ENCODE results near the gene SHROOM3.

The SHROOM3 gene

DNA sequence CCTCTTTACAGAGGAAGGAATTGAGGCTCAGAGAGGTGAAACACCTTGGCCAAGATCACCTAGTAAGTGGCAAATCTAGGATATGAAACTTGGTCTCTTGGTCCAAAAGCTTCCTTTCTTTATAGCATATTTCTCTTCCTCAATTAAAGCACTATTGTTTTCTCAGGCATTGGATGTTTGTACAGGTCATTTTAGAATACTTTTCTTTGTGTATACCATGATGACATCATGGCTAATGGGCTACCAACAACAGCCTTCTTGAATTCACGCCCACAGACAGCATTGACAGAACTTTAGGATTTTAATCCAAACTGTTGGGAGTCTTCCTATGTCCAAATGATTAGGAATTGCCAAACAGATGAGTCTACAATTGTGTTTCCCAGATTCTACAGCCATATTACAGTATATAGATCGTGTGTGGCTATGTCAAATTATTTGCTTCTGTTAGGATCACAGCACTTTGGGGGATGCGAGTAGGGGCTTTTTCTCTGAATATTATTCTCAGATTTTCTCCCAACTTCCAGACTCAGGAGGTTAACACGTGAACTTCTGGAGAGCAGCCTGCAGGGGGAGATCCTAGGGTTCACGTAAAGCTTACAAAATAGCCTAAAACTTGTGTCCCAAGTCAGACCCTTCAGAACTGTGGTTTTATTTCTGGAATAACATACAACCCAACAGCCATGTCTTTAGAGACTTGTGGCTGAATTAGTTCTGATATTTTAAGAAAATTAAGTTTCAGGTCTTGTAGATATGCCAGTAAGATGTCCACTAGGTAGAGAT, 191.8 kb downstream of the SHROOM3 start:
- DNase-seq: no peak

DNA sequence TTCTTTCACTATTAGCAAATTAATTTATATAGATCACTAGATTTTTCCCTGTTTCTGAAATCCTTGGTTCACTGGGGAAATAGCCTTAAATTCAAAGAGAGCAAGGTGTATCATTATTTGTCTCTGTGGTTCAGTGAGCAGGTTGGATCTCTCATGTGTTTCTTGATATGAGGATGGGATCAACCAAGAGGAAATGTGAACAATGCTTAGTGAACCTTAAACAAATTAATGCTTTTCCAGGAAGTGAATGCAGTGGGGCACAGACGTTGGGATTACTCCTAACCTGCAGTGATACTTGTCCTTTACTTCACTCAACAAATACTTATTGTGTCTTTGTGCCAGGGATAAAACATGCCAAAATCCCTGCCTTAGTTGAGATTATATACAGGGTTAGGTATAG, 193.2 kb downstream of the SHROOM3 start:
- DNase-seq: no peak

DNA sequence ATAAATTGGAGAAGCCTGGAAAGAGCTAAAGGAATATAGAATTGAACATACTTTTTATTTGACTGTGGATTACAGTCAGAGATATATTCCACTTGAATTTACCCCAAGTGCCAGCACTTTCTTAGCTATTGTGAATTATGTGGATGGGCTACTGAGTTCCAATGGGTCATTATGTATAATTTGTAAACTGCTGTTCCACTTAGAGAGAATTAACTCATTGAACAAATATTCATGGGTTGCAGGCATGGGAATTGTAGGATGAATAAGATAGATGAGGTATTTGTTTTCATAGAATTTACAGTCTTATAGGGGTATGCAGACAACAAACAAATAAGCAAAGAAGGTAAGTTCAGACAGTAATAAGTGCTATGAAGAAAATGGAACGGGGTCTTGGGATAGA, 195.7 kb downstream of the SHROOM3 start:
- no peak for DNase-seq

DNA sequence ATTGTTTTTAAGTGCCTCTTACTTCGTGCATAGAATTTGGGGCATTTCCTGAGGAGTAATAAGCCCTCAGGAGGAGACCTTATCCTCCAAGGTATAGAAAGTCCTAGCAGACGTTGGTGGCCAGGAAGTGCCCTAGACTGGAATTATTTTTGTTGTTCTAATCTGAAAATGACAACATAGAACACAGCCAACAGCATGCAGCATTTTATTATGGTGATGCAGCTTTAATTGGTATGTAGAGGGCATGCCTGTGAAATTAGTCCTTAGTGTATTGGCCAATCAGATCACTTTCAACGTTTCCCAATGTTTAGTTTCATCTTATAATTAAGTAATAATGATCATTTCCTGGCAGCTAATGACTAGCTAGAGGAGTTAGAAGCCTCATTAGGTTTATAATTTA, 199.2 kb downstream of the SHROOM3 start:
- no peak for DNase-seq

DNA sequence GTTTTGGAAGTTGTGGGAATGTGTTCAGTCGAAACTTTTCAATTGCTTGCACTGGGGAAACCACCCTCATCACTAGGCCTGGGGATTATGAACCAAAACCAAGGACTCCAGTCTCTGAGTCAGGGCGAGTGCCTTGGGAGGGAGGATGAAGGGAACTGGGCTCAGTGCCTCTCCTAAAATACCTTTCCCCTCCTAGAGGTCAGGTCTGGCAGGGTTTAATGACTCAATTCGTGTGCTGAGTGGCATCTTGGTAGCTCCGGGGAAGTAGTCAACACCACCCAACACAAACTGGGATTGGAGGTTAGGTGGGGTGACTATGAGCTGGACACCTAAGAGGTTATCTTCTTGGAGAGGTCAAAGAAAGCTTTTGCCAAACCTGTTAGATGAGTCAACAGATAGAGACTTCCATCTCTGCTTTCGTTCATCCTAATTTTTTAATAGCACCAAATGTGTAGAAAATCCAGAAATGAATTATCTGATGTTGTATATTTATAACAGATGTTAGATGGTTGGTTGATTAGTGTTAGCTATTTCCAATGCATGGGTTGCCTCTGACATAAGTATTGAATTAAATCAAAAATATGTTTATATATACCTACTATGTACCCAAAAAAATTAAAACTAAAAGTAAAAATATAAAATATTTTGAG, 202.8 kb downstream of the SHROOM3 start:
- no peak for DNase-seq

DNA sequence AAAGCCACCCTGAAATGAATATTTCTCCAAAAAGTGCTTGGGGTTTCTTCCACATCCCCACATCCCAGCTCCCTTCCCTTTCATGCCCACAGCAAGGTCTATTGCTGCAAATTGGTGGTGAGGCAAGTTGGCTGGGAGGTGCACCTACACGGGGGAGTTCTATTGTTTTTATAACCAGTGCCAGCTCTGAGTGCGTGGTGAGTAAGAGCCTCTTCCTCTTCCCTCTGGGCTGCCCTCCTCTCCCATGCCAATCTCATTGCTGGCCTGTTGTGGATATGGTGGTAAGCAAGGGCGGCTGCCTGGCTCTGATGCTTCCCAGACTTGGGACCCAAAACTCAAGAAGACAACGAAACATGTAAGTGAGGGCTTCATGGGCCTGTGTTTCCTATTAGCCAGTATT, 204.3 kb downstream of the SHROOM3 start:
- no peak for DNase-seq

DNA sequence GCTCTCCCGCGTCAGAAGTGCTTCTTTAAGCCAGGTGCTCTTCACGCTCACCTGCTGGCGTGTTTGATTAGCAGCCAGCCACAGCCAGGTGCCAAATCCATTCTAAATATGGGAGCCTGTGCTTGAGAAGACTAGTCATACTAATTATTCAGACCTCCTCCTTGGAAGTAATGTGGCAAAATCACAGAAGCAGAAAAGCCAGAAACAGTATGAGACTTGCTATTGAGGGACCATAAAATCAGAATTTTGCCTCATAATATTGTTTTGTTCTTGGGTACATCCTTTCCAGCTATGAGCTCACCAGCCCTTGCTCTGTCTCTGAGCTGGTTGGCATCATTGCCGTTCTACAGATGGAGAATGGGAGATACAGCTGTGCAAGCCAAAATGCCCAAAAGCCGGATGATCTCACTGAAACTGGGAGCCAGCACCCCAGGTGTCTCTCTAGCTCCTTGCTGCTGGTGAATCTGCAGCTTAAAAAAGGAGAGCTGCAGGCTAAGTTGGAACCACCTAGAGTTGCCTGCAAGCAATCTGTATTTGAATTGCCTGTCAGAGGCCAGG, 205.4 kb downstream of the SHROOM3 start:
- DNase-seq: no peak

DNA sequence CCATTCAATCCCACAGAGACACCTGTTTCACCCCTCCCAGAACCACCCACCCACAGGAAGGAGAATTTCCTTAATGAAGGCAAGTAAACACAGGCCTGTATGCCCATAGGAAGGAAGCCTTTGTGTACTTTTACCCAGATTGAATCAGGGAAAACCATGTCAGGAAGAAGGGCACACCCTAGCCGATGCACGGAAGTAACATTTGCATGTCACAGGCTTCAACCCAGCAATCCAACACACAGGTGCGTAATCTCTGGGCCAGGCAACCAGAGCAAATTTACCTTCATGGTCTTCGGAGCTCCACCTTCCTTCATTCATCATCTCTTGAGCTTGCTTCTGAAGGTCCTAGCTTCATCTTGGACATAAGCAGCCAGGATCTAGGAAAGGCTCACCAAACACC, 206.3 kb downstream of the SHROOM3 start:
- DNase-seq: no peak

DNA sequence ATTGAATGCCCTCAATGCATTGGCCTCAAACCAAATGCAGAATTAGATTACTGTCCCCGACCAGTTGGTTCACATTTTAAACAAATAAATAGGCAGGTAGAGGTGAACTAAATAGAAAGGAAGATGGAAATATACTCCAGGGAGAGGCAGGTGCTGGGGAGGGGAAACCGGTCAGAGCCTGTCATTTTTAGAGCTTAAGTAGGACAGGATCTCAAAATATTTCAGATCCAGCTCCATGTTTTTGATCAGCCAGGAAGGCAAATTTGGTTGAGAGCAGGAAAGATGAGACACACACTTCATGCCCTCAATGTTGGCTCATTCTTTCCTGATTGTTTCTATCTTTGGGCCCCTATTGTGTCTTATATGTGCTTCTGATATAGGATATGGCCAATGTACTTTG, 206.7 kb downstream of the SHROOM3 start:
- DNase-seq: no peak

DNA sequence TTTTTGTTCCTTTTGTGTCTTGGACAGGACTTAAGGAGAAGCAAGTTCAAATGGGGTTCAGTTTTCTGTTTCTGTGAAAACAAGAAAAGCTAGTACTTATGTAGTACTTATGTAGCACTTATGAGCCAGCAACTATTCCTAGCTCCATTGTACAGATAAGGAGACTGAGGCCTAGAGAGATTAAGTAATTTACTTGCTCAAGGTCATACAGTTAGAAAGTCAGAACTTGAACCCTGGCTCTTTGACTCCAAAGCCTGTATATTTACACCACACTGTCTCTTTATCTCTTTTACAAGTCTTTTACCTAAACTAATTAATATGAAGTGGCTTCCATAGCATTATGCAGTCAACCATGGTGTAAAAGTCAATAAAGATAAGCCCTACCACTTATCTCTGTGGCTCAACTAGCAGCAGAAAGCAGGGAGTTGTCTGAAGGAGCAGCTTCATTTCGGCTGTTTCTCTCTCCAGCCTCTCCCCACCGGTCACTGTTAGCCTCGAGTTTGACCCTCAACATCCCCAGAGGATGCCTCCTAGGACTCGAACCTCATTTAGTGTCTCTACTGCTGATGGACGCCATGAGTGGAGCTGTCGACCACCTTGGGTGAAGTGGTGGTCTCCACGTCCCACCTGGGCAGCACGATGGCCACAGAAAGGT, 209.9 kb downstream of the SHROOM3 start:
- DNase-seq: no peak

DNA sequence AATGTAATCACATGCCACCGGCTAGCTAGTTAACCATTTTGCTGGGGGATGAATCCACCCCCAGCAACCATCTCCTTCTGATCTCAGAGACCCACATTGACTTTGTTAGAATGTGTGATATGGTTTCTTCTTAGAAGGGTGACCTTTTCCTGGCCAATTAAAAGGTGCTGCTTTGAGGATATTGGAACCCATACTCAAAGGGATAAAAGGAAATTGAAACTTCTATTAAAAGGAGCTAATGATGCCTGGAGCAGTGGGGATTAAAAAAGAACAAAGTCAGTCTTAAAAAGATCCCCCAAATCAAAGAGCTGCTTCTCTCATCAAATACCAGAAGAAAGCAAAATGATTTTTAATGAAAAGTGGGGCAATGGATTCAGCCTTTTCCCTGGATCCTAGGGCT, 214.1 kb downstream of the SHROOM3 start:
- DNase-seq: no peak

DNA sequence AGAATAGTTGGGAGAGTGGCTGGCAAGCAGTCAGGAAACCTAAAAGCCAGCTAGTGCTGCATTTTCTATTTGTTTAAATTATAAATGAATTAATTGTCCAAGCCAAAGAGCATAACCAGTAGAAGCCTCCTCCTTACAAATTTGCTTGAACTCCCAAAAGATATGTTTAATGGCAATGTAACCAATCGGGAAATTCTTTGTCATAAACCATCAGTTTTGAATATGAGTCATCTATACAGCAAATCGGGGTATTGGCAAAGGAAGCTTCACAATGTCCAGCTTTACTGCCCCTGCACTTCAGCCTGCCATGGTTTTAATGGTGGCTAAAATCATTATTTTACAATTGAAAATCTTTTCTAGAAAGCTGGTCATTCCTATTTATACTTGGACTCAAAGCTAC, 216.6 kb downstream of the SHROOM3 start:
- DNase-seq: no peak

DNA sequence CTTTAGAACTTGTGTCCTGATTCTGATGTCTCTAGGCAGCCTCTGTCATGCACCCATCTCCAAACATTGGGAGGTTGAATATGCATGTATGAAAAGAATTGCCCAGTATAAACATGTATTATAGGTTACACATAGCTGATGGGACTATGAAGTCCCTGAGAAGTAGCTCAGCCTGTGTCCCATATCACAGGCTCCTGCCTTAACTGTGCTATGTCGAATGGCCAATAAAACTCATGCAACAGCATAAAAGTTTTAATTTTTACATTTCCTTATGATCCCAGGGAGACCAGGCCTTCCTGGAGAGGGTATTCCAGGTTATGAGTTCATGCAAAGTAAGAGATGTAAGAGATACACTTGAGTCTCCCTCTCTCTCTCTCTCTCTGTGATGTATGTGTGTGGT, 217.4 kb downstream of the SHROOM3 start:
- DNase-seq: no peak

DNA sequence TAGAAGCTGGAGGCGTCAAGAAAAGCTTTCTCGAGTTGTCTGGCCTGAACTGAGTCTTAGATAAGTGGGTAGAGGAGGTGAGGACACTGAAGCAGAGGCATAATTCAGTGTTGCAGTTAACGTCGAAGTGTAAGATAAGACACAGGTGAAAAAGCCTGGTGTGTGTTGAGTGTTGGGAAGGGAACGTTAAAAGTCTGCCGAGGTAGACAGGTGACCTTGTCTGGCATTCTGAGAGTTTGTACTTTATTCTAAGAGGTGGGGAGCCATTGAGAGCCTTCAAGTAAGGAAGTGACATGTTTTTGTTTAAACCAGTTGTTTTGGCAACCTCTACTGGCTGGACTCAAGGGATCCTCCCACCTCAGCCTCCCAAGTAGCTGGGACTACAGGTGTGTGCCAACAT, 219.1 kb downstream of the SHROOM3 start:
- DNase-seq: no peak

DNA sequence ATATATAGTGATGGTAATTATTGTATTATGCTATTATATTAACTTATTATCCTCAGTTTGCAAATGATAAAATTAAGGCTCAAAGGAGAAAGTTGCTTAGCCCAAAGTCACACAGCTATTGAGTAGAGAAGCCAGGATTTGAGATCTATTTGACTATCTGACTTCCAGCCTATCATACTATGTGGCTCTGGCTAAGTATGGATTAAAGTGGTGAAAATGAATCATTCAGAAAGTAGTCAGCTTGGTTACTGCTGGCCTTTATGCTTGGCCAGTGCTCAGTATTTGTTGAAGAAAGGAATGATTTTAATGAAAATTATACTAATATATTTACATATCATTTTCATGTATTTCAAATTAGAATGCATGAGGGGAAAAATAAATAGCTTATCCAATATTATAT, 219.8 kb downstream of the SHROOM3 start:
- DNase-seq: no peak

DNA sequence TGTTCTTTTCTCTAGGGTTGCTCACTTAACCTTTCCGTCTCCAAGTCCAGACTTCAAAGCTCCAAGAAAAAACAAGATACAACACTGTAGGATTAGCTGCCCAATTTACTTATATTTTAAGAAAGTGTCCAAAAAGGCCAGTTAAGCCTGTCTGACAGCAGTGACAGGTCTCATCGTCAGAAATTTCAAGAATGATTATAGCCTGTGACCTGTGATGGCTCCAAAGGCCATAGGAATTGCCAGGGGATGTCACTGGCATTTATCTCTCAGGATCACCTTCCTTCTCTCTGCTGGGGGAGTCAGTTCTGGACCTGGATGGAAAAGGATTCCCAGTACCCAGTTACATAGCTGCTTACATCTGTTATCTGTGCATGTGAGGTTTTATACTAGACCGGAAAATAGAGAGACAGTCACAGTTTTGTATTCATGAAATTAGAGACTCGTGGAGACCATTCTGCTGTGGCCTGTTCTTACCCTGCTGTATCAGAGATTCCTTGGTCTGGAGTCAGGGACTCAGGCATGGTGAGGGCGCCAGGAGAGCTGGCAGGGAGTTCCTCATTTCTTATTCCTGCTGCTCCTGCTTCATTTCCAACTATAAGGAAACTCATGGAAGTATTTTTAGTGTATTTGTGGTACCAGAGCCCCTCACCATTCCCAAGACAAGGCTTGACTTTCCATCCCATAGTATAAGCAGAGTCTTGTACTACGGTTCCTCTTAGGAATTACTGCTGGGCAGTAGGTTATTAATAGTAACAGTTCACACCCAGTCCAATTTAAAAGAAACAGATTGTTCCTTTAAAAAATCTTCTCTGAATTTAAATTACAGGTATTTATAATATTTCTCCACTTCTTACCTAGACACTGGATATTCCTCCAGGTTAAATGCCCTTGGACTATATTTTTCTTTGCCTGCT, 220.8 kb downstream of the SHROOM3 start:
- DNase-seq: no peak

DNA sequence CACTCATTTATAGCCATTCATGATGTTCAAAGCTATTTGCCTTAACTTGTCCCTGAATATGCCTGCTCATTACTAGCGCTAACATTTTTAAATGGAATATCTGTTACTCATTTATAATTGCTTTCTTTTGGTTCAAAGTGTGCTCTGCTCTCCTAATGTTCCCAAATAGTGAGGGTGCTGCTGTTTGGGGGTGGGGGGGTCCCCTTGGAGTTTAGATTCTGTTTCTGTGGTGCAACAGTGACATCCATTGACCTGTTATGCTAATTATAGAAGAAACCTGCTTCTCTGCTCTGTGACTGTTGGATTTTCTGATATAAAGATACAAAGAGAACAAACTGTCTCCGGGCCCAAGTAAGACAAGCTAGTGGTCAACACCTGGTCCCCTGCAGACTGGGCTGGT, 222.4 kb downstream of the SHROOM3 start:
- DNase-seq: no peak

DNA sequence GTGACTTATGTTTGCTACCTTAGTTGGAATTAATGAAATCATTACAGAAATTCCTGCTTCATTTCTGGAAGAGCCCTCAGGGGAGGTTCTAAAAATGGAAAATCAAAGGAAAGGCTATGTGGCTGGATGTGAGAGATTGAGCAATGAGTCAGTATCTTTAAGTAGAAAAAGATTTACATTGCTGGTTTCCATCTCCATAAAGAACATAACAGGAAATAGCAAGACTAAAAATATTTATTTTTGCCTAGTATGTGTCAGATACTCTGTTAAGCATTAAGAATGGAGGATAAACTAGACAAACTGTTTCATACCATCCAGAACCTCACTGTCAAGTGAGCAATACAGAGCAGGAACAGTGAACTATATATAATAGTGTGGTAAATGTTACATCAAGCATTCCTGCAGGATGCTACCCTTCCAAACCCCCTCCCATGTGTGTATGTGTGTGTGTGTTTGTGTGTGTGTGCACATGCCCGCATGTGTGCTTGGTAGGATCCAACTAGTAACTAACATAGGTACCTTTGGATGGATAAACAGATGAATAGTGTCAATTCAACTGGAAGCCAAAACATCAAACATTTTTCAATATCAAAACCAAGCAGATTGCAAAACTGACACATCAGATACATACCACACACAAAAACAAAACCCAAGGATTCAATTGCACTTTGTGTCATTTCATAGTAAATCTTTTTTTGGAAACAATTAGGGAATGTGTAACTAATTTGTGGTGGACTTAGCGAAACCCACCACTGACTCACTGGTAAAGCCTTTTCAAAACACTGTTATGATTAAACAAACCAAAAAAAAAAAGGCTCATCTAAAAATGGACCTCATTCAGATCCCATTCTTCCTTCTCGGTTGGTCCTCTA, 223.4 kb downstream of the SHROOM3 start:
- DNase-seq: no peak

DNA sequence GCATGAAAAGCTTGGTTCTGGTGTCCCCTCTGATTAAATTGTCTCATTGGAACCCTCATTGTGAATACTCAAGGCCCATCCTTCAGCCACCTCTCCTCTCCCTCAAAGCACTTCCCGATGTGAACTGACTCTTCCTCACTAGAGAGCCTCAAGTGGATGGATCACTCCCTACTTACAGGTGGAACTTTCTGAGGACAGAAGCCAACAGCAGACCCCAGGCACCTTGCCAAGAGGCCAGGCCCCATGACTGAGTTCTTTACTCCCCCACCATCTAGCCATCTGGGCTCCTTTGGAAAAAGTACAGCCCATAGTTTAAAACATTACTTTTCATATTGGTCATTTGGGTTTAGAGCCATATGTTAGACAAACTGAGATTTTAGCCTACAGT, 224.1 kb downstream of the SHROOM3 start:
- no peak for DNase-seq

DNA sequence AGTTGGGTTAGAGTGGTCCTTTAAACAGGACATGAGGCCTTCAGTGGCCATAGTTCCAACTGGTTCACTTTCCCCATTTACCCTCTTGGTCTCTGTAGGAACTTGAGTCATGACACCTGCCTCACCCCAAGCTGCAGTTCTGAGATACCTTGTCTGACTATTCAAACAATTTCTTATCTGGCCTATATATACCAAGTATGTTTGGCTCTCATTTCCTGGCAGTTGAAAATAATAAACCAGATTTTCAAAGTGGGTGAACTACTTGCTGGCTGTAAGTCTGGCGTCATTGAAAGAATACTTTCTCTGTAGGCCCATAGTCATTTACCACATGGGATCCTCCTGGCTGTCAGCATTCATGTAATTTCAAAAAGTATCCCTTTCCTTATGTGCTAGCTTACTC, 228.8 kb downstream of the SHROOM3 start:
- DNase-seq: no peak

DNA sequence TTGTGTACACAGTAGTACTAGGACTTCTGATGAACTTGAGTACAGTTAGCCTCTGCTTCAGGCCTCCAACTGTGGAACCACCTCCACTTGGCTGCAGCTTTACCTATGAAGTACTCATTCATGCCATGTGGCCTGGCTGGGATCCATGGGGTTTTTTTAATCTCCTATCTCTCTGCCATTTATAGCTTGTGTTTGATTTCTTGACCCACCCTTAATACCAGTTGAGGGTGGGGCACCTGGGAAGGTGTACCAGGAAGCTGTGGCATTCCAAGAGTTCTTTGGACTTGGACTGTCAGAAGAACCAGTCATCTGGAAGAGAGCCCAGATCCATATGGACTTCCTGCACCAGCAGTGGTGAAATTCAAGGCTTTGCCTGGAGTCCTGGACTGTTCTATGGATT, 230.1 kb downstream of the SHROOM3 start:
- no peak for DNase-seq

DNA sequence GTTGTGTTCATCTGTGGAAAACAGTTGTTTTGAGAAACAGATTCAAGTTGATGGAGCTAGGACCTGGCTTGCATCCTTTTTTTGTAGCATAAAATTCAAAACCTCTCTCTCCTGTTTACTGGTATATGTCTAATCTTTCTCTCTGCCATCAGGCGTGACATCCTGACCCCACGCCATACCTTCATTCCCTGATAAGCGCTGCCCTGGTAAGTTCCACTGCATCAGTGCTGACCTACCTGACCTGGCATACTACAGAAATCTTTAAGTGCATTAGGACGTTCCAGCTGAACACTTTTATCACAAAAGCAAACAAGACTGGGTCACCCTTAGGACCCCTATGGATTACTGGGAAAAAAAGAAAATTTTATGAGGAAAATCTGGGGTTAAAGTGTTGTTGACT, 230.7 kb downstream of the SHROOM3 start:
- DNase-seq: no peak

Measured in AML-193 (cell line).